Psoas muscle (tissue), 8 donors: ENCODE data around the gene SWAP70. TPM values are rescaled to one million over a fixed set of nuclear protein-coding genes. Genes with fewer than 3 reads are reported as not detected.
"Not testable (repeated sequence)": the region's sequence is repeated elsewhere in the genome, so short reads cannot be mapped to it uniquely, and the experiment has no call there.

Source experiments
- ATAC-seq, 4 donors: fragments of 200-7000 bp; cut with Tn5 transposase; one replicate each; pipeline ENCODE4 v1.9.1; 2020; ENCODE audit warnings: moderate library complexity in 3 of 4, mild to moderate bottlenecking in 2 of 4
- DNase-seq, 2 donors: peaks; one replicate each; pipeline ENCODE4 v3.0.0-alpha.2; 2020
- H3K27ac ChIP-seq: fragments of 200-600 bp; one replicate; pipeline ENCODE4 v1.8.0; 2022
- H3K27me3 ChIP-seq, 3 donors: fragments of 200-600 bp in 1 of 3; one replicate each; pipeline versions ENCODE4 v1.6.1 to v1.8.0; 2013 to 2022; ENCODE audit warnings: low read length in 2 of 3, mild to moderate bottlenecking in 2 of 3, moderate library complexity in 1 of 3; ENCODE audit not compliant: insufficient read depth in 3 of 3
- H3K36me3 ChIP-seq, 2 donors: fragments of 200-600 bp in 1 of 2; one replicate each; pipeline versions ENCODE4 v1.6.1 to v1.8.0; 2013 to 2022; ENCODE audit warnings: low read depth in 1 of 2, mild to moderate bottlenecking in 1 of 2, moderate library complexity in 1 of 2; ENCODE audit not compliant: insufficient read depth in 1 of 2
- H3K4me1 ChIP-seq: fragments of 200-600 bp; one replicate; pipeline ENCODE4 v1.8.0; 2022
- H3K4me3 ChIP-seq: fragments of 200-600 bp; one replicate; pipeline ENCODE4 v1.8.0; 2022; ENCODE audit warnings: mild to moderate bottlenecking
- H3K9me3 ChIP-seq: fragments of 200-600 bp; one replicate; pipeline ENCODE4 v1.8.0; 2022
- CTCF ChIP-seq: fragments of 200-600 bp; IDR thresholded peaks from one replicate; pipeline ENCODE4 v1.8.0; 2022; ENCODE audit warnings: antibody characterized with exemption
- WGBS, 3 donors: extraction: QIAGEN DNeasy Blood & Tissue Kit; methylation state at CpG; one replicate each; pipeline versions ENCODE4 v1.1.6 to v1.1.7; 2013; 5-methylcytosine and 5-hydroxymethylcytosine counted together
- intact Hi-C, 2 donors: fragments of 100-400 bp; cut with DNase I; formaldehyde crosslinking; loops; one replicate each; pipeline versions ENCODE4 v1.11.0 to v1.14.2; 2022
- polyA plus RNA-seq, 3 donors: library from polyadenylated mRNA; stranded (reverse); fragments of 200-250 nt; gene quantifications; one replicate each; pipeline ENCODE4 v1.2.3, GENCODE V29; 2013
- total RNA-seq, 4 donors: library from RNA; stranded (reverse); fragmentation: NEBNext Ultra II Directional in 2 of 4; extraction: Animal tissue kit (Norgen Biotek cat#: 25700) in 2 of 4; gene quantifications; one replicate each; pipeline versions ENCODE4 v1.2.1 to v1.2.4, GENCODE V29; 2021 to 2023
- donor health status: healthy with polysubstance abuse.
- donor health status: DM: no; HTN: no; CAD: no; lungs with moderate emphysema.
- donor health status: Bipolar disorder and iron deficiency.
- donor health status: healthy.
- donor health status: DM: yes; HTN: yes; CAD: no.
- donor health status: DM: no; HTN: no; CAD: no.
- donor health status: DM: no; HTN: no; CAD: no.
- donor health status: DM: yes; HTN: yes; CAD: no.

Gene SWAP70
- total and polyA plus RNA-seq, 7 donors, result 4.3 to 13.3 (median 8.2) TPM

GRCh38 chr11:9700105-9700801 is 36.4 kb downstream of the SWAP70 start:
- Histone ChIP-seq H3K4me3 (no peak overlapping the region), H3K27ac (peak overlapping the region; percentile 5), H3K4me1 (peaks cover 9% of the 10 kb centered on the region), H3K27me3 (no peaks in the 10 kb centered on the region), H3K9me3 (no peaks in the 10 kb centered on the region), H3K36me3 (no peaks in the 10 kb centered on the region)
- WGBS, 3 donors, result 18 to 32% (median 24%) methylated on average over 2 of the region's 2 CpGs
- ATAC-seq, result no peak
- no peak for TF ChIP-seq CTCF
- no peak for DNase-seq
- intact Hi-C loops, result no loop called here

GRCh38 chr11:9701799-9702198 is 37.9 kb downstream of the SWAP70 start:
- peaks cover 9% of the 10 kb centered on the region for H3K4me1 ChIP-seq
- 0 to 53% (median 31%) methylated on average over 1 of the region's 1 CpG for WGBS, 3 donors
- intact Hi-C loops, result no loop called here

GRCh38 chr11:9703280-9703679 is 39.4 kb downstream of the SWAP70 start:
- no peaks in the 10 kb centered on the region for H3K36me3 ChIP-seq
- DNase-seq (no peak), ATAC-seq (no peak)
- 72 to 80% (median 74%) methylated on average over 6 of the region's 6 CpGs for WGBS, 3 donors
- no peak overlapping the region for H3K27ac ChIP-seq
- no peaks in the 10 kb centered on the region for H3K9me3 ChIP-seq
- no peaks in the 10 kb centered on the region for H3K27me3 ChIP-seq
- no peak for TF ChIP-seq CTCF
- peaks cover 9% of the 10 kb centered on the region for H3K4me1 ChIP-seq
- no peak overlapping the region for H3K4me3 ChIP-seq
- intact Hi-C loops, result no loop called here

More at GRCh38 chr11:9701799-9702198, 37.9 kb downstream of the SWAP70 start:
- Histone ChIP-seq H3K36me3 (no peaks in the 10 kb centered on the region), H3K27me3 (no peaks in the 10 kb centered on the region), H3K27ac (no peak overlapping the region), H3K9me3 (no peaks in the 10 kb centered on the region), H3K4me3 (no peak overlapping the region)
- TF ChIP-seq CTCF, result no peak
- ATAC-seq (no peak), DNase-seq (no peak)

GRCh38 chr11:9704037-9704436 is 40.2 kb downstream of the SWAP70 start:
- Histone ChIP-seq H3K27ac (no peak overlapping the region), H3K4me1 (peaks cover 9% of the 10 kb centered on the region), H3K9me3 (no peaks in the 10 kb centered on the region), H3K36me3 (no peaks in the 10 kb centered on the region), H3K4me3 (no peak overlapping the region), H3K27me3 (no peaks in the 10 kb centered on the region)
- DNase-seq (no peak), ATAC-seq (no peak)
- TF ChIP-seq CTCF, result no peak
- intact Hi-C loops, result no loop called here
- WGBS, 3 donors, result 100% methylated on average over 1 of the region's 1 CpG

GRCh38 chr11:9704620-9705019 is 40.7 kb downstream of the SWAP70 start:
- TF ChIP-seq CTCF, result no peak
- Histone ChIP-seq H3K27ac (no peak overlapping the region), H3K27me3 (no peaks in the 10 kb centered on the region), H3K9me3 (no peaks in the 10 kb centered on the region), H3K36me3 (no peaks in the 10 kb centered on the region), H3K4me1 (peaks cover 9% of the 10 kb centered on the region), H3K4me3 (no peak overlapping the region)
- DNase-seq, result no peak
- intact Hi-C loops, result no loop called here
- 97% methylated on average over 4 of the region's 4 CpGs for WGBS, 3 donors
- no peak for ATAC-seq

- intact Hi-C loops, H3K27ac ChIP-seq, DNase-seq, H3K4me3 ChIP-seq, H3K4me1 ChIP-seq, H3K9me3 ChIP-seq, ATAC-seq, H3K36me3 ChIP-seq, H3K27me3 ChIP-seq: not testable (repeated sequence)
Observed at GRCh38 chr11:9705361-9705760, 41.5 kb downstream of the SWAP70 start.
